NCI-H526 treated with DMSO at 0.1 percent for 48 hours (cell line): ENCODE results near the gene ICAM5.
"Not testable (repeated sequence)": the region's sequence is repeated elsewhere in the genome, so short reads cannot be mapped to it uniquely, and the experiment has no call there.

Experiments used
- DNase-seq: peaks from one replicate; lab custom pipeline; 2025; lab: John Stamatoyannopoulos, UW

ICAM5 gene

DNA sequence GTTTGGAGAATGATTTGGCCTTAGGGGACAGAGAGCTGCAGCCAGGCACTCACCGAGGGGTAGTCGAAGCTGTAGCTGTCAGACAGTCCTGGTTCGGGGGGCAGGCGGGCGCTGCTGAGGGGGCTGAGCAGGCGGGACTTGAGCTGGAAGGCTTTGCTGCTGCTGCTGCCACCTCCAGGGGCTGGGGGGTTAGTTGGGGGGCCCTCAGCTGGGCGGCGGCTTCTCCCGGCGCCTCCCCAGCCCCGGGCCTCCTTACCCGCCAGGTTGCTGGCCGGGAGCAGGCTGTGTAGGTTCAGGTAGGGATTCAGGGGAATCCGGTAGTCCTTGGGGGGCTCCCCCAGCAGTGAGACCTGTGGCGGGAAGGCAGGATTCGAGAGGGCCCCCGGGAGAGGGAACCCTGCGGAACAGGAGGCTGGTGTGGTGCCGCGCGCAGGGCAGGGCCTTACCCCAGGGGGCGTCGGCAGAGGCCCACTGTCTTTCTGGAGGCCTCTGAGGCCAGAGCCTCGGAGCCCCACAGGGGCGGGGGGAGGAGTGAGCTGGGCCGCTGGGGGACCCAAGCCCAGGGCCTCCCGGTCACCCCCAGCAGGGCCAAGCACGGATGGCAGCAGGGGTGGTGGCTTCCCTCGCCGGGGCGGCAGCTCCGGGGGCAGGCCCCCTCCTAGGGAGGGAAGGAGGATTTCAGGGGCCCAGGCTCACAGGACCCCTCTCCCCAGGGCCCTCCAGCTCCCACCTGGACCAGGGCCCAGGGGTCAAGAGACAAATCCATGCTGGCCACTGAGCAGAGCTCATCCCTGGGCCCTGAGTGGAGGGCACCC, 31.1 kb downstream of the ICAM5 start:
- DNase-seq = no peak

DNA sequence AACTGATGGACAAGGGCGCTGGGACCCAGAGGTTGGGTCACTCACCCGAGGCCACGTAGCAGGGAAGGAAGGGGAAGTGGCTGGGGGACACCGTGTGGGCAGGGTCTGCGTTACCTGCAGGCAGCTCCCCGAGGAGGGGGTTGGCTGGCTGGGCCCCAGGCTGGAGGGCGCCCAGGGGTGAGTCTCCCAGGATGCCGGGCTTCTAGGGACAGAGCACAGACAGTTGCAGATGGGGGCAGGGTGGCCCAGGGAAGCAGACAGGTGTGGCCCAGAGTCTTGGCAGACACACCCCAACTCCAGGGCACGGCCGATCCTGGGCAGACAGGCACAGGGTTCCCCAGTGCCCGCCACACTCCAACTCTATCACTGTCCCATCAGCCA, 31.7 kb downstream of the ICAM5 start:
- DNase-seq = no peak

DNA sequence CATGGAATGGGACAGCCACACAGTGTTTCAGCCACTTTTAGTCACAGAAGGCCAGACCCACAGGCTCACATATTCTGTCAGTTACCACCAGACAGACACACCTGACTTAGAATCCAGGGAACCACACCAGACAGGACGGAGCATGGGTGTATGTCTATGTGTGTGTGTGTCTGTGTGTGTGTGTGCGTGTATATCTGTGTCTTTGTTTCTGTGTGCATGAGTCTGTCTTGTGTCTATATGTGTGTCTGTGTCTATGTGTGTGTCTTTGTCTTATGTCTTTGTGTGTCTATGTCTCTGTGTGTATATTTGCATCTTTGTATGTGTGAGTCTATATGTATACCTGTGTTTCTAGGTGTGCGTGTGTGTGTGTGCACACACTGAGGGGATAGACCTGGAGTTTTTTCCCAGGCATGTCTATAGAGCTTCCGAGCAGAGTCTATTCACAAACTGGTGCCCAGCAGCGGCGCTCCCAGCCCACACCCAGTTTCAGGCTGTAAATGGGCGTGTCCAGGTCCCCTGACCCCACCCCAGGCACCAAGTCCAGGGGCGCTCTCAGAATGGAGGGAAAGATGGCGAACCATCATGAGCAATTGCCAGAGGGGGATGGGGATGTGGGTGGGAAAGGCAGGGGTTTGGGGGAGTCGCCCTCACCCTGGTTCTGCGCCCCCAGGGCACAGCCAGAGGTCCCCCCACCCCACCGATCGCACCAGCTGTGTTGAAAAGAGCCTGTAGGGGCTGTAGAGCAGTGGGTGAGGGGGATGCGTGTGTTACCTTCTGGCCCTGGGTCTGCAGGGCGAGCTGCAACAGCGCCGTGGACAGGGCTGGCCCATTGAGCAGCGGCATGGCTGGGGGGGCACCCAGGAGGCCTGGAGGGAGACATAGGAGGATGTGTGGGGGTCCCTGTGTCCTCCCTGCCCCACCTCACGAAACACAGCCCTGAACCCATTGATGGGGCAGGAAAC, 32.4 kb downstream of the ICAM5 start:
- DNase-seq = no peak

DNA sequence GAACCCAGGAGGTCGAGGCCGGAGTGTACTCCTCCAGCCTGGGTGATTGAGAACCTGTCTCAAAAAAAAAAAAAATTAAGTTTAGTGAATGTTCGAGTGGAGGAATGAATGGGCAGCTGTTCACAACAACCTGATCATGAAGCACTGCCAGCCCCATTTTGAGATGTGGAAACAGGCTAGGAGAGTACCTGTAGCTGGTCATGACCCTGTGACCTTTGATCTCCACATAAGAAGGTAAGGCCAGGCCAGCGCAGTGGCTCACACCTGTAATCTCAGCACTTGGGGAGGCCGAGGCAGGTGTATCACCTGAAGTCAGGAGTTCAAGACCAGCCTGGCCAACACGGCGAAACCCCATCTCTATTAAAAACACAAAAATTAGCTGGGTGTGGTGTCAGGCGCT, 36.0 kb downstream of the ICAM5 start:
- DNase-seq = no peak

DNA sequence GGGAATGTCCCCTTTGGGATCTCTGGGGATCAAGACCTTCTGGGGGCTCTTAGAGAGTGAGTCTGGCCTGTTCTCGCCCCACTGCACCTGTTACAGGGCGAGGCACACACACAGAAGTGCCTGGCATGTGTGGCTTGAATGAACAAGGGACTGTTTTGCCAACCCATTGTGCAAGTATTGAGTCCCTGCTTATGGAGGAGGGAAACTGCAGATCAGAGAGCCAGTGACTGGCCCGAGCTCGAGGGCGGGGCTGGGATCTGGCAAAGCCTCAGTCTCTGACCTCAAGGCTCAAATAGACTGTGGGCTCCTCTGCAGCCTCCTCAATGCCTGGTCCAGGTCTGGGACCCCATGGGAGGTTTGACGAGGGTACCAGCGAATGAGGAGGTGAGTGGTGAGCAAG, 38.0 kb downstream of the ICAM5 start:
- no peak for DNase-seq

DNA sequence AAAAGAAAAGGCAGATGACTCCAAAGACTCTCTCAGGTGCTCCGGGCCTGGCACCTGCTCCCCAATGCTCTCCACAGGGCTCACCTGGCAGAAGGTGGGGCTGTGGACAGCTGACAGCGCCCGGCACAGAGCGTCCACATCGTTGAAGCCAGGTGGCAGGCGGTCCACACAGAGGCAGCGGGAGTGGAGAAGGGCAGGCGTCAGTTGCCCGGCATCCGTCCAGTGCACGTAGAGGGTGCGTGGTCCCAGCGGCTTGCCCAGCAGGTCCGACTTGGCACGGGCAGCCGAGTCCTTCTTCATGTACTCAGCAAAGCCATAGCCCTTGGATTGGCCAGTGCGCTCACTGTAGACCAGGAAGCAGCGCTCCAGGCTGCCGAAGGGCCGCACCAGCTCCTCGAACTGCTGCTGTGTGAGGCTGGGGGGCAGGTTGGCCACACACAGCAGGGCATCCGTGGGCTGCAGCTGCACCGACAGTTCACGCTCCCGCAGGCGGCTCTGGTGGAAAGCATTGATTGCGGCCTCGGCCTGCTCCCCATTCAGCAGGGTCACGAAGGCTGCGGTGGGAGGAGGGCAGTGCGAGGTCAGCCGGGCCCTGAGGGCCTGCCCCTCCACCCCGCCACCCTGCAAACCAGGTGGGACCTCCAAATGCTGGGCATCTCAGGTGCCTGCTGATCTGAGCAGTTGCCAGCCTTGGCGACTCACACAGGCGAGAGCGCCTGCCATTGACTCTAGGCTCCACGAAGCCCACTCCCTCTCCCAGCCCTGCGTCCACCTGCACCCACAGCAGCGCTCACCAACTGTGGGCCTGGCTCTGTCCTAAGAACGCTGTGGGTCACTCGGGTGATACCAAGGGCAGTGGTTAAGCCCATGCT, 39.0 kb downstream of the ICAM5 start:
- no peak for DNase-seq

DNA sequence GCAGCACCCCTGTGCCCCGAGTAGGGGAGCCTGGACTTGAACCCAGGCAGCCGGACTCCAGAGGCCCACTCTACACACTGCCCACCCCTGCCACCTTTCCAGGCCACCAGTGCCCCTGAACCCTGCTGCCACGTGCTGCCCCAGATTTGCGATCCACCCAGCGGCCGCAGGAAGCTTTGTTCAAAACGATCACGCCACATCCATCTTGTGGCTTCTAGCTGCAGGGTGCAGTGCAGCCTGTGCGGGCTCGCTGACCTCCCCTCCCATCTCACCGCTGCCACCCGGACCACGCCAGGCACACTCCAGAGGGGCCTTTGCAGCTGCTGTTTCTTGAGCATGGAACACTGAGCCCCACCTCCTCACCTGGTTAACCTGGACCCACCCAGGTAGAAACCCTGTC, 39.8 kb downstream of the ICAM5 start:
- no peak for DNase-seq

DNA sequence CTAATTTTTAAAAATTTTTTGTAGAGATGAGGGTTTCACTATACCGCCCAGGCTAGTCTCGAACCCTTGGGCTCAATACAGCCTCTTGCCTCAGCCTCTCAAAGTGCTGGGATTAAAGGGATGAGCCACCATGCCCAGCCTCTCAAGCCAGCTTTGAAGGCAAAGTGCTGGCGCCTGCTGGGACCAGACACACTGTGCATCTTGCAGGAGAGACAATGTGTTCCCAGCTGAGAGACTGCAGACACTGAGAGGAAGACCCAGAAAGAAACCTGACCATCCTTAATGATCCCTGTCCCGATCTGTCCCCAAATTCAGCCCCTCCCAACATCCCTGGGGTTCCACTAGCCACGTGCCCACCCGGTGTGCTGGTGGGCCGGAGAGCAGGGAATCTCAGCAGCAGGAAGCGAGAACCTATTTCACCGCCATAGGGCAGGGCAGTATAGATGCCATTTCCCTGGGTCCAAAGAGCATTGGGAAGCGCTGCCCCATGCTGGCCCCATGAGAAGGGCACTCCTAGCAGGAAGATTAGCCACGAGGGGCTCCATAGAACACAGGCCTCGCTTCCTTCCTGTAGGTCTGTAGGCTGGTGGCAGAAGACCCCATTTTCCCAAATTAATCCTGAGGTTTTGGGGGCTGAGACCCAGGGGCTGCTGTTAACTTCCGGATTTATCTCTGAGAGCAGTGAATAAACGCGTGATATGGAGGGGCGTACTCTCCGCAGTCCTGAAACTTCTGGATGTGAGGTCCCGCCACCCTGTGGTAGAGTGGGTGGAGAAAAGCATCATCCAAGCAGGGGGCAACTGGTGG, 42.6 kb downstream of the ICAM5 start:
- DNase-seq = no peak

DNA sequence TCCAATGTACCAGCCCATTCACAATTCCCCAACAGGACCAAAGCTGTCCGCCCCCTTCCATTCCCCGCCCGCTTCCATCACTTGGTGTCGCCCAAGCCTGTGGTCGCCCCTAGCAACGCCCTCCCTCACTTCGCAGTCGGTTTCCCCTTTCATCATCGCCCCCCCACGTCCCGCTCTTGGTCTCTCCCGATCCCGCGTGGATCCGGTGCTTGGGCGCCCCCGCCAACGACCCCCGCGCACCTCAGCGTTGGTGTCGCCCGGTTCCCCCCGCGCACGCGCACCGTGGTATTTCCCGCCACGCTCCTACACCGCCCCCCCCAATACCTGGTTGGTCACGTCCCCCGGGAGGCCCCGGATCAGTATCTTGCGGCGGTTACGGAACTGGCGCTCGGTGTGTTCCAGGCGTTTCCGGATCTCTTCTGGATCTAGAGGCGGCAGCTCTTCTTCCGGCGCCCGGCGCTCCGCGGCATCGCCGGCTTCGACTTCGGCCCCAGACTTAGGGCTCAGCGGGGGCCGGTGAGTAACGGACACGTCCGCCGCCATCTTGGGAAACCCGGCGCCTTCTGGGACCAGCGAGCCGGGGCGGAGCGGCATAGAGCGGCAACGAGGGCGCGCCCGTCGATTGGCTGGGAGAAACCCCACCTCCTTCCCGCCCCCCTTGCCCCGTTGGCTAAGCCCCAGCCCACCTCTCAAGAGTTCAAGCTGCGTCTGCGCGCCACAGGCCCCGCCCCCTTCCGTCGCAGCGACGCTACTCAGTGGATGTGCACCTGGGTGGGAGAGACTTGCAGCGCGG, 43.4 kb downstream of the ICAM5 start, which contains the start of gene RAVER1:
TSS of gene RAVER1 (minus strand) at position 565 of the 793 bp plus-strand sequence. CDS start at position 543, 22 bp downstream.
- peak; percentile 79 for DNase-seq

DNA sequence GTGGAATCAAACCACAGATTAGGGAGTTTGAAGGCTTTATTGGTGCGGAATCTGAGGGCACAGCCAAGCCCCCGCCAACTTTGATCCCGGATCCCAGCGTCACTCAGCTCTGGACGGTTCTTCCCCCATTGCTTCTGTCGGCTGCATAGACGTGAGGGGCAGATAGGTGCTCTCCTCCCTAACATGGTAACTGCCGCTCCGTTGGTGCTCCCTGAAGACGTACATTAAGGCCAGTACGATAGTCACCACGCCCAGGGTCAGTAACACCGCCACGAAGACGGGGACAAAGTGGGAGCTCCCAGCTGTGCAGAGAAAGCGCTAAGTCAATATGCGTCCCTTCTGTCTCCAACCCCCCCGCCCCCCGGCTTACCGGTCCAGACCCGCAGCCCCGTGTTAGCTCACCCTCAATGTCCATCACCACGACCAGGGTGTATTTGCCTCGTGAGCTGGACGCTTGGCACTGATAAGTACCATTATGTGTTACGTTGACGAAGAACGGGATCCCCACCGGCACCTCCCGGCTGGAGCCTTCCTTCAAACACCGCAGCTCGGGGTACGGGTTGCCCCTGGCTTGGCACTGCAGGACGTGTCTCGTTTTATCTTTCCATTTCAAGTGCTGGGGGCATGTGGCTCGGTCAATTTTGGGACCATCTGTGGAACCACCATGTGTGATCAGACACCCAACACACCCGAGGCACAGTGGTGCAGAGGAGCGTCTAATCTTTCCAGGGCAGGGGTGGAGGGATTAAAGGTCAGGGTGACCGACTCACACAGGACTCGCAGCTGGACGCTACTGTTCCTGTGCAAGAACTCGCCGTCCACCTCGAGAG, 44.2 kb downstream of the ICAM5 start:
- DNase-seq = no peak

DNA sequence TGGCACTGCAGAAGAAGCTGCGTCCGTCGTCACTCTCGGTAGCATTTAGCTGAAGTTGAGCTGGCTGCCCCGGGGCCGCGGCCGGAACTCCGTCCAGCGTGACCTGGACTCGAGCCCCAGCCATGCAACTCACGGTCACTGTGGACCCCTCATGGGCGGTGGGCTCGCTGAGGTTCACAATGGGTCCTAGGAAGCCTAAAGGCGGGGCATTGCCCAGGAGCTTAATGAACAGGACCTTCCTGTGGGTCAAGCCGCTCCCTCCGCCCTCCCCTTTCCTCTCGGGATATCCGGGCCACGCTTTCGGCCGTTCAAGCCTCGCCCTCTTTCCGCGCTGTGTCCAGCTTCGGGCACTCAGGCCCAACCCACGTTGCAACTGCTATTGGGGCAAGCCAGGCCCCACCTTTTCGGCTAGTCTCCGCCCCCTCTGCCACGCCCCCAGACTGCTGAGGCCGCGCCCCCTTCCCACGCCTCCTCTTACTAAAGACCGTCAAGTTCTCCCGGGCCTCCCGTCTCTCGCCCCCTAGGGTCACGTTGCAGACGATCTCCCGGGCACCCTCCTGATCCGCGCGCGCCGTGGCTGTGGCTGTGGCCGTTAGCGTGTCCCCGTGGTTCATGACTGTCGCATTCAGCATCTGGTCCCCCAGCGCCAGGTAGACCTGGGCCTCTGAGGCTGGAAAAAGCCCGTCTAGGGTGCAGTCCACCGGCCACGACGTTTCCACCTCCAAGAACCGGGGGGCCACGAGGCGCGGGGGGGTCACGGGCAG, 45.0 kb downstream of the ICAM5 start:
- DNase-seq = no peak

DNA sequence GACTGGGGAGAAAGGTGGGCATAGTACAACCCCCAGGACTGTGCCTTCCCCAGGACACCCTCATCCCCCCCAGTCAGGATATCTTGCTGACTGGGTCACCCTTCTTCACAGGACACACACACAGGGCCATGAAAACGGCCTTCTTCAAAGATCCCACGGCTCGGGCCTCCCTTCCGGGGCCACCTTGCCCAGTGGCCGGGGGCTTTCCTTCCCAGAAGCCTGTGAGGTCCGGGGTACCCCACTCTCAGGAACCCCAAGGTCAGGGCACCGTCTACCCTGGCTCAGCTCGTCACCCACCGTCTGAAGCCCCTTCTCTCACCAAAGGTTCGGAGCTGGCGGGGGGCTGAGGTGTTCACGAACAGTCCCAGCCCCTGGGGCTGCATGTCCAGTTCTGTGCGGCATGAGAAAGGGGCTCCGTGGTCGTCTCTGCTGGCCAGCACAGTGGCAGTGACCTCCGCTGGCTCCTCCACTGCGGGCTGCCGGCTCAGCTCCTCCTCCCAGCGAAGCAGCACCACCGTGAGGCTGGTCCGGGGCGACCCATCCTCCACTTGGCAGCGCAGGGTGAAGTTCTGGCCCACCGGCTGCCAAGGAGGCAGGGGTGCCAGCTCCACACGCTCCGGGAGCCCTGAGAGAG, 45.7 kb downstream of the ICAM5 start:
- no peak for DNase-seq

DNA sequence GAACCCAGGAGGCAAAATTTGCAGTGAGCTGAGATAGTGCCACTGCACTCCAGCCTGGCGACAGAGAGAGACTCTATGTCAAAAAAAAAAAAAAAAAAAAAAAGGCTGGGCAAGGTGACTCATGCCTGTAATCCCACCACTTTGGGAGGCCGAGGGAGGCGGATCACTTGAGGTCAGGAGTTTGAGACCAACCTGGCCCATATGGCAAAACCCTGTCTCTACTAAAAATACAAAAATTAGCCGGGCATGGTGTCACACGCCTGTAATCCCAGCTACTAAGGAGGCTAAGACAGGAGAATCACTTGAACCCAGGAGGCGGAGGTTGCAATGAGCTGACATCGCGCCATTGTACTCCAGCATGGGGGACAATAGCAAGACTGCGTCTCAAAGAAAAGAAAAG, 47.0 kb downstream of the ICAM5 start:
- not testable (repeated sequence) for DNase-seq

DNA sequence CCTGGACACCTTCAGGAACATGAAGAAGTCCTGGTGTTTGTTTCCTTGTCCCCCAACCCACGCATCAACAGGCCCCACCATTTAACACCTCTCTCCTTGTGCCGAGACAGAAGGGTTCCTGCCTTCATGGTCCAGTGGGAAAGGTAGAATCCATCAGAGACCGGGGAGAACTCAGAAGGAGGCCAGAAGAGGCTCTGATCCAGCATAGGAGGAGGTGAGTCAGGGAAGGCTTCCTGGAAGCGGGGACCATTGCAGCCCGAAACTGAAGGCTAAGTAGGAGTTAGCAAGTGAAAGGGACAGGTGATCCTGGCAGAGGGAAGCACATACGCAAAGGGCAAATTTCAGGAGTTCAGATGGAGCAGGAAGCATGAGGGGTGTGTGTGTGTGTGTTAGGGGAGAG, 49.2 kb downstream of the ICAM5 start:
- no peak for DNase-seq

DNA sequence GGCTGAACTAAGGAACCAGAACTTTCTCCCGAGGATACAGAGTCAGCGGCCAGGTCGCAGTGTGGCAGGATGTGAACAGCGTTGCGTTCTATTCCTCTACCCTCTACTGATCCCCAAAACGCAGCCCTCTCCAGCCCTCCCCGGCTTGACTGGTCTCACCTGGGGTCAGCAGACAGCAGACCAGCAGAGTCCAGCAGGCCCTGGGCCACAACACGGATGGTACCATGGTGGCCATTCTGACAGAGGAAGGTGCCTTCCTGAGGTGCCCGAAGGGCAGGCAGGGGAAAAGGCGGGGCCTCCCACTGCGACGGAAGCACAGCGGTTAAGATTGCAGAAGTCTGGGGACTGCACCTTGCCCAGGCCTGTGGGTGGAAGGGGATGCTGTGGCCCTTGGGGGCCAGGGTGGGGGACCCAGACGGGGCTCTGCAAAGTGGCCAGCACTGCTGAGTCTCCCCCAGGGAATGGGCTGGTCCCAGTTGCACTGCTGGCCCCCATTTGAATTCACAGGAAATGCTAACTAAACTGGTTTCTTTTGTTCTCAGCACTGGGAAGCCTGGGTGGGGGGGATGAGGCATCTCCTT, 49.7 kb downstream of the ICAM5 start, which contains the start of gene ICAM3:
TSS of gene ICAM3 (minus strand) at position 245 of the 581 bp plus-strand sequence. CDS start at position 235, 10 bp downstream.
- DNase-seq = no peak

DNA sequence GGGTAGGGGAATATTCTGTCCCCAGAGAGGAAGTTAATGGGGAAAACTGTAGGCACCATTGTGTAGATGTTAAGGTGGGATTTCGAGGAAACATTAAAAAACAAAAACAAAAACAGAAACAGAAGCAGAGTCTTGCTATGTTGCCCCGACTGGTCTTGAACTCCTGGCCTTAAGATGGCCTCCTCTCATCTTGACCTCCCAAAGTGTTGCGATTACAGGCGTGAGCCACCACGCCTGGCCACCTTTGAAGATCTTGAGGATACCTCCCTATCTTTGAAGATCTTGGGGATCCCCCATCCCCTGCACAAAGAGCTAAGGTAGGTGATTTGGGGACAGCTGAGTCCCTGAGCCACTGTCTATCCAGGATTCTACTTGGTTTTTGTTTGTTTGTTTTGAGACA, 50.2 kb downstream of the ICAM5 start:
- no peak for DNase-seq

DNA sequence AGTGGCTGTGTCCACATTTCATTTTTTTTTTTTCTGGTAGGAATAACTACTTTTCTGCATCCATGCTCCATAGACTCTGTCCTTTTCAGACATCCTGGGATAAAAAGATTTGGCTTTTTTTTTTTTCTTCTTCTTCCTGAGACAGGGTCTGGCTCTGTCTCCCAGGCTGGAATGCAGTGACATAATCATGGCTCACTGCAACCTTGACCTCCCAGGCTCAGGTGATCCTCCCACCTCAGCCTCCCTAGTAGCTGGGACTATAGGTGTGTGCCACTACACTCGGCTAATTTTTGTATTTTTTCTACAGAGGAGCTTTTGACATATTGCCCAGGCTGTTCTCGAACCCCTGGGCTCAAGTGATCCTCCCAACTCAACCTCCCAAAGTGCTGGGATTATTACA, 53.7 kb downstream of the ICAM5 start:
- no peak for DNase-seq

DNA sequence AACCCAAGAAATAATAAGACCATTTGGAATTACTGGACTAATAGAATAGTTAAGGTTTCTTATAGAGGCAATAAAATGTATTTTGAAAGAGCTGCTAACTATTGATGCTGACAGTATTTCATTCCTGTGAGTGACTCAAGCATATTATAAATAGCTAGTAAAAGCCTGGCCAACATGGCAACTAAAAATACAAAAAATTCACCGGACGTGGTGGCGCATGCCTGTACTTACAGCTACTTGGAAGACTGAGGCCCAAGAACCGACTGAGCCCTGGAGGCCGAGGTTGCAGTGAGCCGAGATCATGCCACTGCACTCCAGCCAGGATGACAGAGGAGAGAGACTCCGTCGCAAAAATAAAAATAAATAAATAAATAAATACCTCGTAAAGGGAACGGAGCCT, 55.0 kb downstream of the ICAM5 start:
- DNase-seq = no peak
